Hippocampal formation (tissue), 2 donors: ENCODE results near the gene ATP6V0B.

Source experiments
- DNase-seq, 2 donors: peaks; one replicate each; lab custom pipeline; 2025; lab: John Stamatoyannopoulos, UW

Gene ATP6V0B

GRCh38 chr1:43946236-43947060 is 28.3 kb upstream of the ATP6V0B start, which contains the start of gene IPO13:
IPO13 (plus strand) TSS chr1:43946950; CDS start chr1:43947601, 651 bp downstream.
- DNase-seq = peak; percentile 96 to 97

GRCh38 chr1:43947061-43947873 is 27.5 kb upstream of the ATP6V0B start:
- no peak for DNase-seq

GRCh38 chr1:43947874-43948437 is 26.8 kb upstream of the ATP6V0B start:
- DNase-seq = no peak

- no peak for DNase-seq
Measured at GRCh38 chr1:43949678-43950077, 25.1 kb upstream of the ATP6V0B start.

- no peak for DNase-seq
Measured at GRCh38 chr1:43951021-43951985, 23.5 kb upstream of the ATP6V0B start.

- DNase-seq = peak in 1 of 2 donors; percentile 26
Measured at GRCh38 chr1:43952731-43953346, 21.9 kb upstream of the ATP6V0B start.

GRCh38 chr1:43953361-43953760 is 21.4 kb upstream of the ATP6V0B start:
- DNase-seq = no peak

GRCh38 chr1:43954036-43954435 is 20.7 kb upstream of the ATP6V0B start:
- DNase-seq = peak; percentile 84 to 88

GRCh38 chr1:43956234-43956633 is 18.5 kb upstream of the ATP6V0B start:
- DNase-seq = no peak

GRCh38 chr1:43957407-43958040 is 17.2 kb upstream of the ATP6V0B start:
- no peak for DNase-seq

- DNase-seq = no peak
Measured at GRCh38 chr1:43958351-43959255, 16.2 kb upstream of the ATP6V0B start.

GRCh38 chr1:43960798-43961197 is 14.0 kb upstream of the ATP6V0B start:
- DNase-seq = no peak

GRCh38 chr1:43961692-43962091 is 13.1 kb upstream of the ATP6V0B start:
- DNase-seq = no peak

- peak; percentile 41 to 50 for DNase-seq
Measured at GRCh38 chr1:43962324-43962723, 12.4 kb upstream of the ATP6V0B start.

- no peak for DNase-seq
Measured at GRCh38 chr1:43963006-43963405, 11.8 kb upstream of the ATP6V0B start.

- DNase-seq = no peak
Measured at GRCh38 chr1:43963890-43964289, 10.9 kb upstream of the ATP6V0B start.

GRCh38 chr1:43965316-43965715 is 9.4 kb upstream of the ATP6V0B start:
- DNase-seq = no peak

GRCh38 chr1:43968348-43968948 is 6.3 kb upstream of the ATP6V0B start:
- DNase-seq = no peak

- no peak for DNase-seq
Measured at GRCh38 chr1:43969416-43969745, 5.4 kb upstream of the ATP6V0B start.
